NCI-H1417 (cell line): ENCODE data around the gene TTBK2.
A peak's percentile ranks its signal among the peaks of the same experiment; 100 is the strongest.

ENCODE experiments used
- DNase-seq, 3 experiments: peaks; one replicate each; lab custom pipeline; 2025; lab: John Stamatoyannopoulos, UW

The TTBK2 gene

GRCh38 chr15:42728972-42729371, 191.6 kb downstream of the TTBK2 start:
- no peak for DNase-seq

DNA sequence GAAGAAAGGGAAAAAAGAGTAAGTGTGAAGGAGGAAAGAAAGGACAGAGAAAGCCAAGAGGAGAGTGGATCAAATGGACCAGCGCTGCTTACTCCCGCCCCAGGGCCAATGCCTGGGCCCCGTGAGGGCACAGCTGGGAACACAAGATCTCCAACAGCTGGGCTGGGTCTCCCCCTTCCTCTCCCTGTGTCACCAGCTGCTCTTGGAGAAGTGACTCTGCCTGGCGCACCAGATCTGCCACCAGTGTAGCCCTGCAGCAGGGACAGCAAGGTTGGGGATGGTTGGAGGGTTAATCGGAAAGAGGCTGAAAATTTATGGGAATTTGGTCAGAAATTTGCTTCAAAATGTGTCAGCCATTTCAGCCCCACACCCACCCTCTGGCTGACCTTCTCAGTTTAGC, 192.0 kb downstream of the TTBK2 start:
- no peak for DNase-seq

DNA sequence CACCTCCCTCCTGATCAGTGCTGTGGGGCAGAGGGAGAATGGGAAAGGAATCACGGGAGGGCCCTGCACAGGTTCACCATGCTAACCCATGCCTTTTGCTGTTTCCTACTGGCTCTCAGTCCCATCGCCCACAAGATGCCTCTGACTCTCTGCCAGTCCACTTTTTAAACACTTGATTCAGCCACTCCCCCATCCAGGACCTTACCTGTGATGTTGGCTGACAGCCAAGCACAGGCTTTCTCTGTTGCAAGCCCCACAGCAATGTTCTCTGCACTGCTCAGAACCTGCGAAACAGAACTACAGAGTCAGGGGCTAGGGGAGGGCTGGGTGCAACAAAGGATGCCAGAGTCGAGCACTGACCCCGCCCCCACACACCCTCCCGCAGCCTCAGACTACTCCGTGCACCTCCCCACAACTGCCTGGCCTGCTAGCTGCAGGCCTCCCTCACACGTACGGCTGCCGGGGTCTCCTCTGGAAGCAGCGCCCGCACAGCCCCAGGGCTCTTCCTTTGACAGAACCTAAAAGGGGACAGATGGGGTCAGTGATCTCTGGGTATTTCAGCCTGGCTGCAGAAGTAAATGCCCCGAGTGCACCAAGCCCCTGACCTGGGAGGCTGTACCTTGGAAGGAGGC, 192.7 kb downstream of the TTBK2 start:
- peak in 2 of 3 experiments; percentile 13 to 49 for DNase-seq

DNA sequence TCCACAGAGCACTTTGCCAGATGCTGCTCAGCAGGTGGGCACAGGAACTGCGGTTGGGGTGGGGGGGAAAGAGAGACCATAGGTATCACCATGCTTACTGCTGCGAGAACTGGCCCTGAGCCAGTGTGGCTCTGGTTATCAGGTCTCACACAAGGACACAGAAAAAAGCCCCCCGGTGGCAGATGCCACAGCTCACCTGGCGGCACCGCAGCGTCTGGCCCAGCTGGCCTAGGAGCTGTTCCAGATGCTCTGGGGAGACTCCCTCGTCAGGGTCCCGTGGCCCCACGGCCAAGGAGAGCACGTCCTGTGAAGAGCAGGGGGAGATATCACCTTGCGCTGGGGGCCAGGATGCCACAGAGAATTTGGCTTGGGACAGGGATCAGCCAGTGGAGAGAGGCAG, 194.5 kb downstream of the TTBK2 start:
- peak in 1 of 3 experiments; percentile 2 for DNase-seq

GRCh38 chr15:42725331-42725903, 195.2 kb downstream of the TTBK2 start:
- no peak for DNase-seq

- no peak for DNase-seq
These were observed 196.3 kb downstream of the TTBK2 start for GRCh38 chr15:42724276-42724675.

DNA sequence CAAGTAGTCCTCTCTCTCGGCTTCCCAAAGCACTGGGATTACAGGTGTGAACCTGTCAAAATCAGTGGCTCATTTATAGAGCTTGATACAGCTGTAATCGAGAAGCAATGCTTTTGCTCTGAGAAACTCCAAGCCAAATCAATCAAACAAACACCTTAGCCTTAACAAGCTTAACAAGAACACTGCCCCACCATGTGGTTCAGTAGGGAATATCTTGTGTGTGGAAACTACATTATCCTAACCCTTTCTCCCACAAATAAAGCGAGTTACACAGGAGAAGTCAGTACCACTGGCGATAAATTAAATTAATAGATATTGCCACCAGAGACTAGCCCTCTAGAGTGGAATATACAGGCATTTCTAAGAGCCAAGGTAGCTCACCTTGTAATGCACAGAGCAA, 197.5 kb downstream of the TTBK2 start:
- no peak for DNase-seq

GRCh38 chr15:42721916-42722315, 198.7 kb downstream of the TTBK2 start:
- no peak for DNase-seq

DNA sequence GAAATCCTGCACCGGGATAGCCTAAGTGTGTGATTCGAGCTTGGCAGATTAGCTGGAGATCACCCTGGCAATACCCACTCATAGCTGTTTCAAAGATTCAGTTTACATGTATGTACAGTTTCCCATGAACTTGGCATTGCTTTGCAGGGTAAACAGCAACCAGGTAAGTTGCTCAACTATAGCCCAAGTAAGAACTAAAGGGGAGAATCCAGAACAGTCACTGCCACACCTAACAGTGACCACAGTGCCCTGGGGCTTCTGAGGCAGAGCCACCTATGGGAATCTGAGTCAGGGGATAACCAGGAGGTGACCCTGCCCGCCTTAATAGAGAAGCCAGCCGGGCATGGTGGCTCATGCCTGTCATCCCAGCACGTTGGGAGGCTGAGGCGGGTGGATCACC, 199.6 kb downstream of the TTBK2 start:
- DNase-seq, result no peak

GRCh38 chr15:42720071-42720470, 200.5 kb downstream of the TTBK2 start:
- DNase-seq, result no peak

- DNase-seq, result no peak
These were observed 201.5 kb downstream of the TTBK2 start for GRCh38 chr15:42719043-42719442.

DNA sequence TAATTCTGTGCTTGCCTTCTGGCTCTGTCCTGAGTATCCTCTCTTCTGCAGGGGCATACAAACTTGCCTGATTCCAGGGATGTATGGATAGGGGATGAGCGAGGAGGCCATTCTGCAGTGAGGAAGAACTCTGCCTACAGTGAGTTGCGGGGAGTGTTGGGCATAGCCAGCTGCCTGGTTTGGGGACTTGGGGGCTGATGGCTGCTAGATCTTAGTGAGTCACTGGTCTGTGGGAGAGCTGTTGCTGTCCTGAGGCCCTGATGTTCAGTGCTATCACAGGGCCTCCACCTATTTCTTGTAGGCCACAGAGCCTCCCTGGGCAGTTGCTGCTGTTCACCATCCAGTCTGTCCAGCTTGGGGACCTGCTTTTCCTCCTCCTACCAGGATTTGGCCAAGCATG, 204.0 kb downstream of the TTBK2 start:
- no peak for DNase-seq

- no peak for DNase-seq
These were observed 204.5 kb downstream of the TTBK2 start for GRCh38 chr15:42716125-42716524.

DNA sequence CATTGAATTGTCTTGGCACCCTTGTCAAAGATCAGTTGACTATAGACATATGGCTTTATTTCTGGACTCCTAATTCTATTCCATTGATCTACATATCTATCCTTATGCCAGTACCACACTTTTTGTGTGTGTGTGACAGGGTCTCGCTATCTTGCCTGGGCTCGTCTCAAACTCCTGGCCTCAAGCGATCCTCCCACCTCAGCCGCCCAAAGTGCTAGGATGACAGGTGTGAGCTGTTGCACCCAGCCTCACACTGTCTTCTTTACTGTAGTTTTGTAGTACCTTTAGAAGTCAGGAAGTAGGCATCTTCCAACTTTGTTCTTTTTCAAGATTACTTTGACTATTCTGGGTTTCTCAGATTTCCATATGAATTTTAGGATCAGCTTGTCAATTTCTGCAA, 208.0 kb downstream of the TTBK2 start:
- DNase-seq, result no peak

GRCh38 chr15:42711746-42712145, 208.8 kb downstream of the TTBK2 start:
- no peak for DNase-seq

DNA sequence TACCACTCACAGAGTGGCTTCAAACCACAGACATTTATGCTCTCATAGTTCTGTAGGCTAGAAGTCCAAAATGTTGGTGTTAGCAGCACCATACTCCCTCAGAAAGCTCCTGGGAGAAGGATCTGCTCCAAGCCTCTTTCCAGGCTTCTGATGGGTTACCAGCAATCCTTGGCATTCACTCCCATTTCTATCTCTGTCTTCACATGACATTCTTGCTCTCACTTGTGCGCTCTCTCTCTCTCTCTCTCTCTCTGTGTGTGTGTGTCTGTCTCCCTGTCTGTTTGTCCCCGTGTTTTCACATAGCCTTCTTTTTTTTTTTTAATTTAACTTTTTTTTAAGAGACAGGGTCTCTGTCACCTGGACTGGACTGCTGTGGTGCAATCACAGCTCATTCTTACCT, 209.9 kb downstream of the TTBK2 start:
- DNase-seq, result no peak

DNA sequence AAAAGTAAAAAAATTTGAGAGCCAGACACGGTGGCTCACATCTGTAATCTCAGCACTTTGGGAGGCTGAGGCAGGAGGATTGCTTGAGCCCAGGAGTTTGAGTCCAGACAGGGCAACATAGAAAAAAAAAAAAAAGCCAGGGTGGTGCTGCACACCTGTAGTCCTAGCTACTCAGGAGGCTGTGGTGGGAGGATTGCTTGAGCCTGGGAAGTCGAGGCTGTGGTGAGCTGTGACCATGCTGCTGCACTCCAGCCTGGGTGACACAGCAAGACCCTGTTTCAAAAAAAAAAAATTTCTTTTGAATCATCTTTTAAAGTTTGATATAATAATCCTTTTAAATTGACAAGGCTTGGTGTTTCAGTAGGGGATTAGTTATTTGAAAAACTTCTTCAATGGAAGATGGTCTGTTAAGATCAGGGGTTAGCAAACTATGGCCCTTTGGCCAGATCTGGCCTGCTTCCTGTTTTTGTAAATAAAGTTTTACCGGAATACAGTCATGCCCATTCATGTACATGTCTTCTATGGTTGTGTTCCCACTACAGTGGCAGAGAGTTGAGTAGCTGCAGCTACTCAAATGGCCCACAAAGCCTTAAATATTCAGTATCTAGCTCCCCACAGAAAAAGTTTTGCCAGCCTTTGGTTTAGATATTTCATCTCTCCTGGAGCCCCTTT, 212.6 kb downstream of the TTBK2 start:
- DNase-seq, result no peak

GRCh38 chr15:42707068-42707467, 213.5 kb downstream of the TTBK2 start:
- DNase-seq, result no peak

GRCh38 chr15:42705336-42705735, 215.2 kb downstream of the TTBK2 start:
- DNase-seq, result no peak

- peak; percentile 21 to 71 (median 31) for DNase-seq
These were observed 216.1 kb downstream of the TTBK2 start for GRCh38 chr15:42704492-42704926.

GRCh38 chr15:42696626-42697025, 224.0 kb downstream of the TTBK2 start:
- no peak for DNase-seq

DNA sequence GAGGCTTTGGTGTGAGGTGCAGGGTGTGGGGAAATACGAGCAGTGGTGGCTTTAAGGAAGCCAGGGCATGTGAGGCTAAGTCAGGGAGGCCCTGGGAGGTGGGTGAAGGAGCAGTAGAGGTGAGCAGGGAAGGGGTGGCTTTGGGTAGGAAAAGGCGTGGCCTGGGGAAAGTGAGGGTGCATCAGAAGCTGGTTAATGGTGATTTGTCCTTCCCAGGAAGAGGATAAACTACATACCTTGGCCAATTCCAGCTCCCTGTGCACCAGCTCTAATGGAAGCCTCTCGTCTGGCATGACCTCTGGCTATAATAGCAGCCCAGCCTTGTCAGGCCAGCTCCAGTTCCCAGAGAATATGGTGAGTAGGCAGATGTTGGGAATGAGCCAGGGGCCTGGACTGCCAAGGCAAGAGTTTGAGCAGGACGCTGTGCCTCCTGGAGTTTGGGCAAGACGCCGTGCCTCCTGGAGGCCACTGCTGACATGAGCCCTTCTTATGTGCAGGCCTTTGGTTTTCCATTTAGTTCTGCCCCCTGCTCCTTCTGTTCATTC, 225.0 kb downstream of the TTBK2 start:
- no peak for DNase-seq

DNA sequence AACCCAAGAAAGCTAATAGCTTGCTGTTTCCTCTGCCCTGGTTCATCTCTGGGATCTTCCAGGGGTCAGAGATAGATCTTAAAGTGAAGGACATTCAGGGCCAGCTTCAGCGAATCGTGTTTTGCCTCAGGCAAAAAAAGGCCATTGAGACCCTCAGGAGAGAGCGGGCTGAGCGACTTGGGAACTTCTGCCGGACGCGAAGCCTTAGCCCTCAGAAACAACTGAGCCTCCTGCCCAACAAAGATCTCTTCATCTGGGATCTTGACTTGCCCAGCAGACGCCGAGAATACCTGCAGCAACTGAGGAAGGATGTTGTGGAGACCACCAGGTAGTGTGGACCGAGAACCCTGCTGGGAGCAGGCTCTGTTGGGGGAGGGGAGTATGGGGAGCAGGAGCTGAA, 226.2 kb downstream of the TTBK2 start:
- DNase-seq, result no peak
